ENCODE data around the gene PRKAG2.

Gene PRKAG2

GRCh38 chr7:151864561-151864960, 12.4 kb downstream of the PRKAG2 start:
- DNase-seq (ENCODE audit: low spot score): no peak

GRCh38 chr7:151864081-151864480, 12.8 kb downstream of the PRKAG2 start:
- no peak for DNase-seq (ENCODE audit: low spot score)

DNA sequence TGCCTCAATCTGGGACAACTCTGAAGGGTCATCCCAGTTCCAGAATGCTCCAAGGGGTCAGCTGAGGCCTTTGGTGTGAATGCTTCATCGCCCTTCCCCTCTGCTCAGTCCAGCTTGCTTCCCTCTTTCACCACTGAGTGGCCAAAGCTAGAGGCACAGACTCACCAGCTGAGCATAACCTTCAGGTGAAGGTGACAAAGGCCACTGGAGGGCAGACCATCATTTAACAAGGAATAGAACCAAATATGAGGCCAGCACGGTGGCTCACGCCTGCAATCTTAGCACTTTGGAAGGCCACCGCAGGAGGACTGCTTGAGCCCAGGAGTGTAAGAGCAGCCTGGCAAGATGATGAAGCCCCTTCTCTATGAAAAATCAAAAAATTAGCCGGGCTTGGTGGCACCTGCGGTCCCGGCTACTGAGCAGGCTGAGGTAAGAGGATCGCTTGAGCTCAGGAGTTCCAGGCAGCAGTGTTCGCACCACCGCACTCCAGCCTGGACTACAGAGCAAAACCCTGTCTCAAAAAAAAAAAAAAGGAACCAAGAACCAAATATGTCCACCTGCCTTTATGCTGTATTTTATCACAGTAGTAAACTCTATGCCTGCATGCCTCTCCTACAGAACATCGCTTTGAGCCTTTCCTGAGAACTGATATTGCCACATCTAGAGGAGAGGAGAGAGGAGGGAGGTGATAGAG, 13.4 kb downstream of the PRKAG2 start:
- DNase-seq (ENCODE audit: low spot score): no peak

DNA sequence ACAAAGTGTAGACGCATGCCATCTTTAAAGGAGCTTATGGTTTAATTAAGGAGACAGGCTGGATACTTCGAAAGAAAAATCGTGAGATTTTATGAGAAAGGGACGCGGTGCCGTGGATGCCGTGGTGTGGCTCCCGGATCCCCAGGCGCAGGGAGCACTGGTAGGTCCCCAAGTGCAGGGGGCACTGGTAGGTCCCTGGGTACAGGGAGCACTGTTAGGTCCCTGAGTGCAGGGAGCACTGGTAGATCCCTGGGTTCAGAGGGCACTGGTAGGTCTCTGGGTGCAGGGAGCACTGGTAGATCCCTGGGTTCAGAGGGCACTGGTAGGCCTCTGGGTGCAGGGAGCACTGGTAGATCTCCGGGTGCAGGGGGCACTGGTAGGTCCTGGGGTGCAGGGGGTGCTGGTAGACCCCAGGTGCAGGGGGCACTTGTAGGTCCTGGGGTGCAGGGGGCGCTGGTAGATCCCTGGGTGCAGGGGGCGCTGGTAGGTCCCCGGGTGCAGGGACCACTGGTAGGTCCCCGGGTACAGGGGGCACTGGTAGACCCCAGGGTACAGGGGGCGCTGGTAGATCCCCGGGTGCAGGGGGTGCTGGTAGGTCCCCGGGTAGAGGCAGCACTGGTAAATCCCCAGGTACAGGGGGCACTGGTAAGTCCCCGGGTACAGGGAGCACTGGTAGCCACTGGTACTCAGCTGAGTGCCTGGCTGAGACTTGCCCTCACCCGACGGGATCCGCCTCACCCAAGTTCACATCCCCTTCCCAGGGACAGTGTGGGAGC, 14.1 kb downstream of the PRKAG2 start:
- DNase-seq (ENCODE audit: low spot score): no peak

GRCh38 chr7:151861881-151862280, 15.0 kb downstream of the PRKAG2 start:
- DNase-seq (ENCODE audit: low spot score): no peak

DNA sequence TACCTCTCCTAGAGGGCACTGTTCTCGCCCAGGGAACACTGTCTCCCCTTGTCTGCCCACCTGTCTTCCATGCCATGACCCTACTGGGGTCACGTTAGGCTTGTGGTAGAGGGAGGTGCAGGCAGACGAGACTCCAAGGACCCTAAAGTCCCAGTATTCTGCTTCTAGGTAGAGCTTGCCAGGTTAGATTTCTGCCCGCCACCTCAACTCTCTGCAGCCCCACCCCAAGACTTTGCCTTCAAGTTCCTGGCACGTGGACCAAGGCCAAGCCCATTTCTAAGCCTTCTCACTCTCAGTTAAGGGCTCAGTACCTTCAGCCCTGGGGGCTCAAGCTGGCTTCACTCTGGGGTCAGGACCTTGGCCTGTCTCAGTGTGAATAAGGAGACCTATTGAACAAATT, 16.1 kb downstream of the PRKAG2 start:
- no peak for DNase-seq (ENCODE audit: low spot score)

GRCh38 chr7:151859948-151860685, 16.8 kb downstream of the PRKAG2 start:
- no peak for DNase-seq (ENCODE audit: low spot score)

- DNase-seq (ENCODE audit: low spot score): no peak
These were observed 17.6 kb downstream of the PRKAG2 start for GRCh38 chr7:151859111-151859947.

- no peak for DNase-seq (ENCODE audit: low spot score)
These were observed 18.5 kb downstream of the PRKAG2 start for GRCh38 chr7:151858456-151858855.

GRCh38 chr7:151857866-151858450, 19.0 kb downstream of the PRKAG2 start:
- no peak for DNase-seq (ENCODE audit: low spot score)

- no peak for DNase-seq (ENCODE audit: low spot score)
These were observed 19.5 kb downstream of the PRKAG2 start for GRCh38 chr7:151857412-151857811.

DNA sequence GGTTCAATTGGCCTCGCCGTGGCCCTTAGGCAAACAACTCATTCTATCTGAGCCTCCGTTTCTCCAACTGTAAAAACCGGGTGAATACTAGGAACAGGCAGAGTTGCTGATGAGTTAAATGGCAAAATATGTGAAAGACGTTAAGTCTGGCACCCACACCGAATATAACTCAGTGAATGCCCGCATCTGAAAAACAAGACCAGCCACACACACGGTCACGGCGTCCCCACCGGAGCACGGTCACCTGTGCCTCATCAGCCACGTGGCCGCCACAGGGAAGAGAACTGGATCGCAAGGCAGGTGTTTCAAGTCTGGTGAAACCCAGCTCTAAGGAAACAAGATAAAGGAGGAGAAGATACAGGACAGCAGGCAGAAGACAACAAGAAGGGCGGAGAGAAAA, 20.4 kb downstream of the PRKAG2 start:
- DNase-seq (ENCODE audit: low spot score): no peak

GRCh38 chr7:151856098-151856497, 20.8 kb downstream of the PRKAG2 start:
- DNase-seq (ENCODE audit: low spot score): no peak

DNA sequence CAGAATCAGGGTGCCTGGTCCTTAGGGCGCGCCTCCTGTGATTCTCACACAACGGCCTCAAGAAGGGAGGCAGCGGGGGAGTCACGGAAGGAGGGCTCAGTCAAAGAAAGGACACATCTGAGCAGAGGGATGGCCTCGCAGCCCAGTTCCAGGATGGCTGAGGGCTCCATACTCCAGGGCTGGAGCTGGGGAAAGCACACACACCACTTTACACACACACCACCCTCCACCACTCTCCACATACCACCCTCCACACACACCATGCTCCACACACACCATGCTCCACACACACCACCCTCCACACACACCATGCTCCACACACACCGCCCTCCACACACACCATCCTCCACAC, 22.2 kb downstream of the PRKAG2 start:
- DNase-seq (ENCODE audit: low spot score): no peak

DNA sequence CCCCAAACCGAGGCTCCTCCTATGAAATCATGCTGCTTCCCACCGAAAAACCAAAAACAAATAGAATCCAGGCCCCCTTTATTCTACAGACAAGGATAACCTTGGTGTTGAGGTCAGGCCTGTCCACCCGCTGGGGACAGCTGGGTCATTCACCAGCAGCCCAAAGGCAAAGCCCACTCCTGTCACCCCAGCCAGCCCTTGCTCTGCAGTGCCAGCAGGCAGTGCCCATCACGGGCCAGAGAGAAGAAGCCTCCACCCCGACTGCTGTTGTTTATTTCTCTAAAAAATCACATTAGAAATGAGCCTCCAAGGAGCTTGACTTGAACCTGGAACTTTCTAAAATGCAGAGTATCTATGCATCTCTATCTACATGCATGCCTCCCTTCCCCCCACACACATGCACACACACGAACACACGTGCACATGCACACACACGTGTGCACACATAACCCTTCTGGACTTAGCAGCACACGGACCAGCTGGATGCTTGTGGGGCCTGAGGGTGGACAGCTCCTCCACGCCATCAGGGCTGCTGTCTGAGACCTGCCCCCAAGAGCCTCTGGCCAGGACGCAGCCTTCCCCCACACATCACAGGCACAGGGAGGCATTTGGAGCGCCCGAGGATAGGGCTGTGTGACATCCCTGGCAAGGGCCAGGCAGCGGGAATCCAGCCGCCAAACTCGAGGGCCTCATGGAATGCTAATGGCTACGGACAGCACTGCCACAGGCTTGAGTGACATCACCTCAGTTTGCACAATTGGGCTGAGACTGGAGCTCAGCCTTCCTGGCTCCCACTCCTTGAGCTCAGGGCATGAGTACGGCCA, 22.8 kb downstream of the PRKAG2 start:
- no peak for DNase-seq (ENCODE audit: low spot score)

DNA sequence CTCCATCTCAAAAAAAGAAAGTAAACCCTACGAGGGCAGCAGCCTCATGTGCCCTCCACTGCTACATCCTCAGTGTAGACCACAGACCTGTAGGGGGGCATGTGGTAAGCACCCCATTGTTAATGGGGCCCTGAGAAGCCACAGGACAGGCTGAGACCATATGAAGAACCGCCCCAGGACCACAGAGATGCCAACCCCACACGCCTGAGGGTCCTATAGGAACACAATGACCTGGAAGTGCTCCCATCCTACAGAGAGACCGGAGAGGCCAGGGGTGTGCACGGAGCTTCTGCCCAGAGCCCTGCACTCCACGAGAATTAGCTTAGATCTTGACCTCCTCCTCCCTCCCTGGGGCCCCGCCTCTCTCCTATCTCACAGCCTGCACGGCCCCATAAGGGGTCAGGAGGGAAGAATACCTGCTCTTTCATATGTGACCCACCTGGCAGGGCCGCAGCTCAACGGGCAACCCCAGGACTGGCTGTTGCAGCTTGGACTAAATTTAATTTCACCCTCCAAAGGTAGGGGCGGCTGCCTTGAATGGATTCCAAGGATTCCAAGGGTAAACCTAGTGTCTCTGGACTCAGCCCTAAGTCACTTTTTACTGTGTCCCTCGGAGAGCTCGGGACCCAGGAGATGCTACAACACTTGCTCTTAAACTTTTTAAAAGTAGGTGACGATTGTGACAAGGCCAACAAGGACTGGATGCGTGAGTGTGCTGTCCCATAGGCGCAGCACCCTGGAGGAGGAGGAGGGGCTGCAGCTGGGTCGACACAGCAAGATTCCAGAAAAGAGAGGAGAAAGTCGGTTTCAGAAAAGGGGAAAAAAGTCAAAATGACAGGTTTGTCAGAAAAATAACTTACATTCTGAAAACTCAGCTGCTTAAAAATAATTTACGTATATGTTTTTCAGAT, 24.2 kb downstream of the PRKAG2 start:
- DNase-seq (ENCODE audit: low spot score): no peak

GRCh38 chr7:151851782-151852181, 25.1 kb downstream of the PRKAG2 start:
- no peak for DNase-seq (ENCODE audit: low spot score)

GRCh38 chr7:151851145-151851751, 25.7 kb downstream of the PRKAG2 start:
- DNase-seq (ENCODE audit: low spot score): no peak

- no peak for DNase-seq (ENCODE audit: low spot score)
These were observed 26.3 kb downstream of the PRKAG2 start for GRCh38 chr7:151850491-151851124.

Data from ecto neural progenitor cell (in vitro differentiated cells).